Vagina (tissue), 2 donors: ENCODE data around the gene ELMOD1. TPM values are rescaled to one million over a fixed set of nuclear protein-coding genes. Genes with fewer than 3 reads are reported as not detected.

Source experiments
- DNase-seq, 2 donors: peaks; one replicate each; pipeline ENCODE4 v3.0.0-alpha.2; 2017; ENCODE audit errors: extremely low spot score in 2 of 2
- H3K27ac ChIP-seq: fragments of 200-600 bp; sonication (generic); one replicate; pipeline ENCODE4 v1.5.1; 2019
- H3K27me3 ChIP-seq: fragments of 200-600 bp; sonication (generic); one replicate; pipeline ENCODE4 v1.5.1; 2019
- H3K36me3 ChIP-seq, 2 donors: fragments of 200-600 bp; sonication (generic); one replicate each; pipeline ENCODE4 v1.5.1; 2017 to 2019
- H3K4me1 ChIP-seq: fragments of 200-600 bp; sonication (generic); one replicate; pipeline ENCODE4 v1.5.1; 2019
- H3K4me3 ChIP-seq, 2 donors: fragments of 200-600 bp; sonication (generic); 1 replicate in 1 of 2; 2 replicates in 1 of 2; pipeline ENCODE4 v1.5.1; 2016 to 2019
- H3K9me3 ChIP-seq: fragments of 200-600 bp; sonication (generic); one replicate; pipeline ENCODE4 v1.5.1; 2019
- POLR2A ChIP-seq, 2 donors: fragments of 450-650 bp; IDR thresholded peaks; one replicate each; pipeline ENCODE4 v1.6.1; 2017; ENCODE audit warnings: antibody characterized with exemption in 2 of 2, mild to moderate bottlenecking in 2 of 2, moderate library complexity in 2 of 2
- POLR2AphosphoS5 ChIP-seq, 2 donors: sonication (generic); formaldehyde crosslinking; IDR thresholded peaks; one replicate each; pipeline ENCODE4 v1.9.0; 2017; ENCODE audit warnings: antibody characterized with exemption in 2 of 2, mild to moderate bottlenecking in 2 of 2, low read depth in 1 of 2; ENCODE audit not compliant: insufficient read depth in 1 of 2
- intact Hi-C: fragments of 100-400 bp; cut with DNase I; formaldehyde crosslinking; loops from one replicate; pipeline ENCODE4 v1.15.1; 2023
- total RNA-seq: library from RNA; depleted of rRNA; stranded (reverse); fragments of >200 nt; gene quantifications from one replicate; pipeline ENCODE4 v1.2.3, GENCODE V29; 2016
- TF ChIP-seq, protein P1 (sequence below), 3 experiments: fragments of 450-650 bp in 2 of 3; fragments of 200-600 bp in 1 of 3; sonication (generic) in 1 of 3; IDR thresholded peaks; one replicate each; pipeline ENCODE4 v1.5.1; 2017 to 2019; ENCODE audit warnings: antibody characterized with exemption in 3 of 3, mild to moderate bottlenecking in 2 of 3, moderate library complexity in 2 of 3

The ELMOD1 gene
- total RNA-seq: not detected

DNA sequence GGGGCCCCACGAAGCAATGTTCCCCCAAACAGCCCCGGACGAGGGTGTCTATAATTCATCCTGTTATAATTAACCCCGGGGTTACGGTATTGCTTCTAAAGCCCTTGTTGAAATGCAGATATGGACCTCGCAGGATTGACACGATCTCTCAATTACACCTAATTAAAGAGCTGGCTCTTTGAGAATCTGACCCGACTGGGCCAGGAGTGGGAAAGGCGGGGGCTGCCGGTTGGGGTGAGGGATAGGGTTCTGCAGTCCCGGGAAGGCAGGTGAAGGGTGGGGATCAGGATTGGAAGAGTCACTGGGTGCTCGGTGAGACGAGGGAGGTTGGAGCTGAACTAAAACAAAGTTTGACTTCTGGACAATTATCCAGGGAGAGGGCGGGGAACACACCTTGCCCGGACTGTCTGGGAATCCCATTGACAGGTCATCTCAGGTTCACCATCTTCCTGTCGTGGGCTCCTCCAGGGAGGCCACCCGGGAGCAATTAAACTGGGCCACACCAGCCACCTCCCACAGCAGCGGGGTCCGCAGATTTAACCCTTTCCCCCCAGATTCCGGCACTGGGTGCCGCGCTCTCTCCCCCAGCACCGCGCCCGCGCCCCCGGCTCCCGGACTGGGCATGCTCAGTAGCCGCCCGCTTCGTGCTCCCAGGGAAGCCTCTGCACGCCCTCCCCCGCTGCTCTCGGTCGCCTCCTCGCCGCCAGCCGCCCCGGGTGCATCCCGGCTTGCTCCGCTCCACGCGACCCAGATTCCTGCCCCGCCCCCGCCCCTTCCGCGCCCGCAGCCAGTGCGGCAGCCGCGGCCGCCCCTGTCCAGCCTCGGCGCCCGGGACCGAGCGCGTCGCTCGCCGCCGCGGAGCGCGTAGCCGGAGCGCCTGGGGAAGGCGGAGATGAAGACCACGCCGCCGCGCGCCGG is at the start of gene ELMOD1:
Gene ELMOD1, plus strand, starts transcription at position 688 of the 918 bp plus-strand sequence. CDS start 27,043 bp downstream, outside the sequence.
- DNase-seq: no peak
- H3K27me3 ChIP-seq: peaks cover 3% of the 10 kb centered on the region

DNA sequence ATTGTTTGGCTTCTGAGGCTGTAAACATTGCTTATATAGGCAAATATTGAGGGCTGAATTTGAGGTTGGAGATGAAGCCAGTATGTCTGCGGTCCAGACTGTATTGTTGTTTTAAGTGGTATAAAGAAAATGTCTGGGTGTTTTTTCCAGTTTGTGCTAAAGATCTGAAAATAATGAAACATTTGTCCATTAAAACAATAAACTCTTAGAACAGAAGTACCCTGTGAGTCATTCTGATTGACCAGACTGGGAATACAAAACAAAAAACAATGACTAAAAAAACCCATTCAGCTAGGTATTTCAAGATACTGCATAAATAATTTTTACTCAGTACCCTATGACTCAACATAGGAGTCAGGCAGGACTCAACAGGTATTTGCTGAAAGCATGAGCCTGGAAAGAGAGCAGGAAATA is 45.8 kb upstream of the ELMOD1 start:
- no peaks in the 10 kb centered on the region for H3K9me3 ChIP-seq
- H3K36me3 ChIP-seq: peaks cover 0 to 5% of the 10 kb centered on the region in 2 donors
- intact Hi-C loops: no loop called here
- no peak overlapping the region for H3K4me3 ChIP-seq
- DNase-seq: no peak
- no peaks in the 10 kb centered on the region for H3K27me3 ChIP-seq
- H3K27ac ChIP-seq: no peak overlapping the region
- peaks cover 11% of the 10 kb centered on the region for H3K4me1 ChIP-seq
- no peak for TF ChIP-seq POLR2A (IDR thresholded peaks at IDR 0.05)

More for the DNA sequence above, at the start of gene ELMOD1:
- H3K9me3 ChIP-seq: no peaks in the 10 kb centered on the region
- H3K4me3 ChIP-seq: peak within 1 kb of the TSS; percentile 55 to 58
- intact Hi-C loops: loop anchor here (10.0 kb wide), 1 partner anchor 94 kb away; no protein-coding TSS in a partner anchor
- TF ChIP-seq, protein P1, sequence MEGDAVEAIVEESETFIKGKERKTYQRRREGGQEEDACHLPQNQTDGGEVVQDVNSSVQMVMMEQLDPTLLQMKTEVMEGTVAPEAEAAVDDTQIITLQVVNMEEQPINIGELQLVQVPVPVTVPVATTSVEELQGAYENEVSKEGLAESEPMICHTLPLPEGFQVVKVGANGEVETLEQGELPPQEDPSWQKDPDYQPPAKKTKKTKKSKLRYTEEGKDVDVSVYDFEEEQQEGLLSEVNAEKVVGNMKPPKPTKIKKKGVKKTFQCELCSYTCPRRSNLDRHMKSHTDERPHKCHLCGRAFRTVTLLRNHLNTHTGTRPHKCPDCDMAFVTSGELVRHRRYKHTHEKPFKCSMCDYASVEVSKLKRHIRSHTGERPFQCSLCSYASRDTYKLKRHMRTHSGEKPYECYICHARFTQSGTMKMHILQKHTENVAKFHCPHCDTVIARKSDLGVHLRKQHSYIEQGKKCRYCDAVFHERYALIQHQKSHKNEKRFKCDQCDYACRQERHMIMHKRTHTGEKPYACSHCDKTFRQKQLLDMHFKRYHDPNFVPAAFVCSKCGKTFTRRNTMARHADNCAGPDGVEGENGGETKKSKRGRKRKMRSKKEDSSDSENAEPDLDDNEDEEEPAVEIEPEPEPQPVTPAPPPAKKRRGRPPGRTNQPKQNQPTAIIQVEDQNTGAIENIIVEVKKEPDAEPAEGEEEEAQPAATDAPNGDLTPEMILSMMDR (IDR thresholded peaks at IDR 0.05): no peak
- TF ChIP-seq POLR2AphosphoS5 (IDR thresholded peaks at IDR 0.05; ENCODE audit: insufficient read depth in 1 of 2, low read depth in 1 of 2): no peak
- no peak for TF ChIP-seq POLR2A (IDR thresholded peaks at IDR 0.05)
- no peak within 1 kb of the TSS for H3K27ac ChIP-seq
- H3K36me3 ChIP-seq: no peaks in the 10 kb centered on the region
- H3K4me1 ChIP-seq: peaks cover 18% of the 10 kb centered on the region

DNA sequence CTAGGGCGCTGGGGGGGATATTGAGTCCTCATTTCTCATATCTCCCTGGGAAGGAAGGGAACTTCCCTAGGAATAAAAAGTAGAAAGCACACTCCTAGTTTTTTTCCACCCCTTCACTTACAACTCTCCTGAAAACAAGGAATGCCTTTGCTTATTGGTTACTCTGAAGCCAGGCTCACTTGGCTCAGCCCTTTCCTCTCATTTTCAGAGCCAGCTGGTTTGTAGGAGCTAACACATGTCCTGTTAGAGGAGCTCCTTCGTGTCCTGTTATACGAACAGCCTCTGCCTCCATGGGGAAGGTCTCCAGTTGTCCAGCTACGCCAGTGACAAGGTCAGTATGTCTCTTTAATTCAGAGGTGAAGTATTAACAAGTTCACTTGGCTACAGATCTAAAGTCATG is 43.0 kb upstream of the ELMOD1 start:
- intact Hi-C loops: no loop called here
- no peaks in the 10 kb centered on the region for H3K9me3 ChIP-seq
- H3K4me1 ChIP-seq: peaks cover 11% of the 10 kb centered on the region

DNA sequence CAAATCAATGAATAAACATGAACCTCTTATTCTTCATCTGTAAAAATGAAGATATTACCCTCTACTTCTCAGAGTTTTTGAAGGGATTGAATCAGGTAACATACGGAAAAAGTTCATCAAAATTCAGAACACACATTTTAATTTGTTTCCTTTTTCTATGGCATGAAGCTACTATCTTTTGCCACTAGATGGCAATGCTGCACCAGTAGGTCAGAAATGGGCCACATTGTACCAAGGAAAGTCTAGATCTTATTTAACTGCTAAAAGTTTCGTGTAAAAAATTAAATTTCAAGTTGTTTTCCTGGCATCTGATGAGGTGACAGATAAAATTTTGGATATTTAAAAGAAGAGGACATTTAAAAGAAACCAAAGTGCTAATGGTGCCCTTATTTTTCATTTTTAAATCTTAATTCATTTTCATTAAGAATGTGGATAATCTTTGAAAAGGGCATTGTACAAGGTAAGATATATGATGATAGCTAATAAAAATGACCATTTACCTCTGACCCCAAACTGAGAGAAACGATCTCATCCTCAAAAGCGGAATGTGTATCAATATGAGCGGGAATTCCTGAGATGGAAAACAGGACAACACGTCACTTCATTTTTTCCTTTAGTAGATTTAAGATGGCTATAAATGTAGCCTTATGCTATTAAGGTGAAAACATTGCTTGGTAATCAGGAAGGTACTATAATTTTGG is 41.5 kb upstream of the ELMOD1 start:
- intact Hi-C loops: no loop called here
- peaks cover 0 to 9% of the 10 kb centered on the region in 2 donors for H3K36me3 ChIP-seq
- no peak for DNase-seq
- H3K4me1 ChIP-seq: peaks cover 11% of the 10 kb centered on the region
- H3K27ac ChIP-seq: no peak overlapping the region
- H3K4me3 ChIP-seq: no peak overlapping the region
- no peaks in the 10 kb centered on the region for H3K27me3 ChIP-seq
- no peaks in the 10 kb centered on the region for H3K9me3 ChIP-seq
- TF ChIP-seq POLR2A (IDR thresholded peaks at IDR 0.05): no peak
- TF ChIP-seq, protein P1 (IDR thresholded peaks at IDR 0.05): peak; percentile 10 to 55 (median 34)
- no peak for TF ChIP-seq POLR2AphosphoS5 (IDR thresholded peaks at IDR 0.05; ENCODE audit: insufficient read depth in 1 of 2, low read depth in 1 of 2)

More for the DNA sequence above, 43.0 kb upstream of the ELMOD1 start:
- TF ChIP-seq, protein P1 (IDR thresholded peaks at IDR 0.05): no peak
- TF ChIP-seq POLR2AphosphoS5 (IDR thresholded peaks at IDR 0.05; ENCODE audit: insufficient read depth in 1 of 2, low read depth in 1 of 2) (no peak), POLR2A (IDR thresholded peaks at IDR 0.05) (no peak)
- Histone ChIP-seq H3K4me3 (no peak overlapping the region), H3K27ac (no peak overlapping the region), H3K36me3 (peaks cover 0 to 2% of the 10 kb centered on the region in 2 donors), H3K27me3 (no peaks in the 10 kb centered on the region)
- no peak for DNase-seq

DNA sequence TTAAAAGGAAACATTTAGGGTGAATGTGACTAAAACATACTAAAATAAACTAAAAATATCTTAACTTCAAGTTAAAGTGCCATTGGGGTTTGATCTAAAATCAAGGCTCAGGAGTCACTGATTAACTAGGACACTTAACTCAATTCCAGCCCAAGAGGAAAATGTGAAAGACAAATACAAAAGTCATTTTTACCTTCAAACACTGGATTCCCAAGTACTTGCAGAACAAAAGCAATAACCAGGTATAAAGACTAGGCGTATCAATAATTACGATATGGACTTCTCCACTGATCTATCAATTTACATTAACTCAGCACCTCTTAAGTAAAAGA is 41.0 kb upstream of the ELMOD1 start:
- H3K36me3 ChIP-seq: peaks cover 0 to 9% of the 10 kb centered on the region in 2 donors
- H3K4me1 ChIP-seq: peaks cover 6% of the 10 kb centered on the region
- no peak overlapping the region for H3K27ac ChIP-seq
- no peak overlapping the region for H3K4me3 ChIP-seq
- no peak for DNase-seq
- intact Hi-C loops: no loop called here
- no peaks in the 10 kb centered on the region for H3K9me3 ChIP-seq
- no peaks in the 10 kb centered on the region for H3K27me3 ChIP-seq
- TF ChIP-seq, protein P1 (IDR thresholded peaks at IDR 0.05): no peak
- TF ChIP-seq POLR2AphosphoS5 (IDR thresholded peaks at IDR 0.05; ENCODE audit: insufficient read depth in 1 of 2, low read depth in 1 of 2): no peak
- no peak for TF ChIP-seq POLR2A (IDR thresholded peaks at IDR 0.05)
